H9 (cell line): ENCODE data around the gene MECP2. TPM values are rescaled to one million over a fixed set of nuclear protein-coding genes. Genes with fewer than 3 reads are reported as not detected.

Experiments
- DNase-seq: peaks from one replicate; pipeline ENCODE4 v3.0.0-alpha.2; 2017
- H2AFZ ChIP-seq: one replicate; pipeline ENCODE4 v1.6.1; 2013; ENCODE audit warnings: mild to moderate bottlenecking, low read length, control low read depth, moderate library complexity
- H2AK5ac ChIP-seq: 2 replicates; pipeline ENCODE4 v1.6.1; 2013; ENCODE audit warnings: low read length, control low read depth, mixed read lengths; ENCODE audit not compliant: insufficient read length
- H2BK120ac ChIP-seq: one replicate; pipeline ENCODE4 v1.6.1; 2013; ENCODE audit warnings: low read depth, mild to moderate bottlenecking, low read length, control low read depth, inconsistent platforms; ENCODE audit not compliant: poor library complexity, severe bottlenecking
- H2BK12ac ChIP-seq: 2 replicates; pipeline ENCODE4 v1.6.1; 2013; ENCODE audit warnings: low read length, control low read depth, mixed read lengths, low read depth; ENCODE audit not compliant: insufficient read length
- H2BK15ac ChIP-seq: 2 replicates; pipeline ENCODE4 v1.6.1; 2013; ENCODE audit warnings: low read depth, low read length, control low read depth
- H2BK20ac ChIP-seq: one replicate; pipeline ENCODE4 v1.6.1; 2013; ENCODE audit warnings: low read depth, mild to moderate bottlenecking, low read length, control low read depth, inconsistent platforms; ENCODE audit not compliant: poor library complexity, severe bottlenecking
- H2BK5ac ChIP-seq: 2 replicates; pipeline ENCODE4 v1.6.1; 2013; ENCODE audit warnings: low read length, control low read depth, mixed read lengths; ENCODE audit not compliant: insufficient read length
- H3K14ac ChIP-seq: 2 replicates; pipeline ENCODE4 v1.6.1; 2013; ENCODE audit warnings: low read length, control low read depth; ENCODE audit not compliant: insufficient read depth
- H3K18ac ChIP-seq: 2 replicates; pipeline ENCODE4 v1.6.1; 2013; ENCODE audit warnings: low read depth, mild to moderate bottlenecking, mixed read lengths, low read length, control low read depth; ENCODE audit not compliant: insufficient read length
- H3K23ac ChIP-seq: 2 replicates; pipeline ENCODE4 v1.6.1; 2013; ENCODE audit warnings: low read length, control low read depth, mixed read lengths, low read depth; ENCODE audit not compliant: insufficient read length
- H3K23me2 ChIP-seq: 2 replicates; pipeline ENCODE4 v1.6.1; 2013; ENCODE audit warnings: low read depth, mild to moderate bottlenecking, mixed read lengths, low read length, control low read depth; ENCODE audit not compliant: insufficient read length, poor library complexity, severe bottlenecking
- H3K27ac ChIP-seq: 2 replicates; pipeline ENCODE4 v1.5.1; 2013; ENCODE audit warnings: low read length, control low read depth, mixed read lengths, low read depth; ENCODE audit not compliant: insufficient read length
- H3K27me3 ChIP-seq: 2 replicates; pipeline ENCODE4 v1.6.1; 2013; ENCODE audit warnings: low read length, control low read depth, inconsistent platforms; ENCODE audit not compliant: insufficient read depth
- H3K4ac ChIP-seq: 2 replicates; pipeline ENCODE4 v1.6.1; 2013; ENCODE audit warnings: low read depth, mild to moderate bottlenecking, control low read depth, inconsistent platforms, low read length, moderate library complexity
- H3K4me1 ChIP-seq: 2 replicates; pipeline ENCODE4 v1.6.1; 2013; ENCODE audit warnings: low read length, control low read depth, inconsistent platforms; ENCODE audit not compliant: insufficient read depth
- H3K4me2 ChIP-seq: 2 replicates; pipeline ENCODE4 v1.6.1; 2013; ENCODE audit warnings: low read length, control low read depth, mixed read lengths; ENCODE audit not compliant: insufficient read length, insufficient read depth
- H3K56ac ChIP-seq: 2 replicates; pipeline ENCODE4 v1.6.1; 2013; ENCODE audit warnings: low read depth, mild to moderate bottlenecking, mixed read lengths, low read length, control low read depth; ENCODE audit not compliant: insufficient read length
- H3K79me1 ChIP-seq: 2 replicates; pipeline ENCODE4 v1.6.1; 2013; ENCODE audit warnings: low read depth, mild to moderate bottlenecking, moderate library complexity, low read length, control low read depth, inconsistent platforms; ENCODE audit not compliant: insufficient read depth, poor library complexity, severe bottlenecking
- H3K79me2 ChIP-seq: 2 replicates; pipeline ENCODE4 v1.6.1; 2013; ENCODE audit warnings: low read length, control low read depth, inconsistent platforms; ENCODE audit not compliant: insufficient read depth
- H3K9ac ChIP-seq: 2 replicates; pipeline ENCODE4 v1.6.1; 2013; ENCODE audit warnings: low read length, control low read depth, mixed read lengths; ENCODE audit not compliant: insufficient read length; ENCODE audit errors: extremely low read depth
- H3K9me3 ChIP-seq: one replicate; pipeline ENCODE4 v1.6.1; 2013; ENCODE audit warnings: low read depth, low read length, inconsistent platforms; ENCODE audit not compliant: control insufficient read depth
- H3T11ph ChIP-seq: one replicate; pipeline ENCODE4 v1.6.1; 2013; ENCODE audit warnings: mild to moderate bottlenecking, low read length, control low read depth, inconsistent platforms
- H4K20me1 ChIP-seq: one replicate; pipeline ENCODE4 v1.6.1; 2013; ENCODE audit not compliant: control insufficient read depth, insufficient read length, insufficient read depth
- H4K5ac ChIP-seq: 2 replicates; pipeline ENCODE4 v1.6.1; 2013; ENCODE audit warnings: low read depth, mild to moderate bottlenecking, mixed read lengths, low read length, control low read depth; ENCODE audit not compliant: insufficient read length
- H4K8ac ChIP-seq: replicated peaks from 2 replicates; pipeline ENCODE4 v1.6.1; 2013; ENCODE audit warnings: low read length, control low read depth, mixed read lengths, low read depth; ENCODE audit not compliant: insufficient read length
- H4K91ac ChIP-seq: 2 replicates; pipeline ENCODE4 v1.6.1; 2013; ENCODE audit warnings: low read depth, mild to moderate bottlenecking, moderate library complexity, mixed read lengths, low read length, control low read depth; ENCODE audit not compliant: insufficient read length
- H3K27ac Mint-ChIP-seq, 3 experiments: 2 replicates in 2 of 3; 3 replicates in 1 of 3; pipeline ENCODE4 v1.8.0; 2020 to 2021; ENCODE audit warnings: mixed read lengths in 3 of 3, mild to moderate bottlenecking in 1 of 3, moderate library complexity in 1 of 3
- H3K27me3 Mint-ChIP-seq: 2 replicates; pipeline ENCODE4 v1.8.0; 2021; ENCODE audit warnings: low read depth, mild to moderate bottlenecking, moderate library complexity, mixed read lengths
- H3K36me3 Mint-ChIP-seq, 3 experiments: 2 replicates in 2 of 3; 3 replicates in 1 of 3; pipeline ENCODE4 v1.8.0; 2020 to 2021; ENCODE audit warnings: low read depth in 3 of 3, mixed read lengths in 3 of 3; ENCODE audit not compliant: insufficient read depth in 1 of 3
- H3K4me1 Mint-ChIP-seq, 2 experiments: 2 replicates each; pipeline ENCODE4 v1.8.0; 2020; ENCODE audit warnings: mixed read lengths in 2 of 2
- H3K4me3 Mint-ChIP-seq, 2 experiments: 2 replicates in 1 of 2; 3 replicates in 1 of 2; pipeline ENCODE4 v1.8.0; 2020 to 2021; ENCODE audit warnings: mild to moderate bottlenecking in 2 of 2, mixed read lengths in 2 of 2, moderate library complexity in 1 of 2
- H3K9me3 Mint-ChIP-seq, 2 experiments: 2 replicates in 1 of 2; 3 replicates in 1 of 2; pipeline ENCODE4 v1.8.0; 2020; ENCODE audit warnings: mild to moderate bottlenecking in 2 of 2, mixed read lengths in 2 of 2, moderate library complexity in 1 of 2
- CTCF ChIP-seq: fragments of 200-600 bp; sonication (generic); conservative IDR thresholded peaks from 3 replicates; pipeline ENCODE4 v1.8.0; 2021; ENCODE audit warnings: antibody characterized with exemption, mild to moderate bottlenecking
- WGBS: extraction: QIAGEN DNeasy Blood & Tissue Kit; methylation state at CpG from one replicate; pipeline ENCODE4 v1.1.7; 2013; ENCODE audit warnings: missing lambda C conversion rate, low lambda C conversion rate, mixed read lengths; ENCODE audit not compliant: insufficient read length; ENCODE audit errors: extremely low coverage; 5-methylcytosine and 5-hydroxymethylcytosine counted together
- total RNA-seq: library from RNA; stranded (reverse); gene quantifications from 2 replicates; pipeline ENCODE4 v1.2.1, GENCODE V29; 2021

Gene MECP2
- total RNA-seq, 1 experiment from 2014 or later: 32.2 TPM

GRCh38 chrX:154120567-154120966 is 23.1 kb upstream of the MECP2 start:
- H3K9me3 Mint-ChIP-seq: peaks cover 83 to 86% of the 10 kb centered on the region in 2 experiments
- Histone ChIP-seq H3K9me3 (peaks cover 18% of the 10 kb centered on the region), H3K9ac (no peak overlapping the region), H3K23ac (no peak overlapping the region), H2BK15ac (no peak overlapping the region), H3K27me3 (no peaks in the 10 kb centered on the region), H3K56ac (no peak overlapping the region), H3K4ac (no peak overlapping the region), H3K14ac (no peak overlapping the region), H2AK5ac (no peak overlapping the region), H2AFZ (no peak overlapping the region), H3K4me2 (no peak overlapping the region), H2BK12ac (no peak overlapping the region), H3K4me1 (no peaks in the 10 kb centered on the region), H3K23me2 (no peaks in the 10 kb centered on the region), H3K79me2 (no peaks in the 10 kb centered on the region), H4K91ac (no peak overlapping the region), H4K8ac (no peak overlapping the region), H3T11ph (no peak overlapping the region), H2BK120ac (no peak overlapping the region), H3K79me1 (no peaks in the 10 kb centered on the region), H3K27ac (no peak overlapping the region), H3K18ac (no peak overlapping the region), H4K20me1 (no peaks in the 10 kb centered on the region), H2BK20ac (no peak overlapping the region), H4K5ac (no peak overlapping the region), H2BK5ac (no peak overlapping the region)
- H3K4me3 Mint-ChIP-seq: no peak overlapping the region
- no peak for TF ChIP-seq CTCF
- WGBS: no CpG with 5 or more reads among the region's 3 CpGs
- H3K27me3 Mint-ChIP-seq: peaks cover 7% of the 10 kb centered on the region
- H3K27ac Mint-ChIP-seq: no peak overlapping the region
- DNase-seq: no peak
- peaks cover 0 to 5% of the 10 kb centered on the region in 2 experiments; a peak in 2 of 4 replicates for H3K4me1 Mint-ChIP-seq
- peaks cover 0 to 6% (median 5%) of the 10 kb centered on the region in 3 experiments; a peak in 5 of 7 replicates for H3K36me3 Mint-ChIP-seq
